ENCODE measurements around the gene CNKSR3.

GRCh38 chr6:154488802-154489437 is 21.6 kb downstream of the CNKSR3 start:
- no peak for TF ChIP-seq POLR2AphosphoS5 (IDR thresholded peaks at IDR 0.05)
- TF ChIP-seq, protein P1, sequence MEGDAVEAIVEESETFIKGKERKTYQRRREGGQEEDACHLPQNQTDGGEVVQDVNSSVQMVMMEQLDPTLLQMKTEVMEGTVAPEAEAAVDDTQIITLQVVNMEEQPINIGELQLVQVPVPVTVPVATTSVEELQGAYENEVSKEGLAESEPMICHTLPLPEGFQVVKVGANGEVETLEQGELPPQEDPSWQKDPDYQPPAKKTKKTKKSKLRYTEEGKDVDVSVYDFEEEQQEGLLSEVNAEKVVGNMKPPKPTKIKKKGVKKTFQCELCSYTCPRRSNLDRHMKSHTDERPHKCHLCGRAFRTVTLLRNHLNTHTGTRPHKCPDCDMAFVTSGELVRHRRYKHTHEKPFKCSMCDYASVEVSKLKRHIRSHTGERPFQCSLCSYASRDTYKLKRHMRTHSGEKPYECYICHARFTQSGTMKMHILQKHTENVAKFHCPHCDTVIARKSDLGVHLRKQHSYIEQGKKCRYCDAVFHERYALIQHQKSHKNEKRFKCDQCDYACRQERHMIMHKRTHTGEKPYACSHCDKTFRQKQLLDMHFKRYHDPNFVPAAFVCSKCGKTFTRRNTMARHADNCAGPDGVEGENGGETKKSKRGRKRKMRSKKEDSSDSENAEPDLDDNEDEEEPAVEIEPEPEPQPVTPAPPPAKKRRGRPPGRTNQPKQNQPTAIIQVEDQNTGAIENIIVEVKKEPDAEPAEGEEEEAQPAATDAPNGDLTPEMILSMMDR (IDR thresholded peaks at IDR 0.05; ENCODE audit: poor library complexity, severe bottlenecking): no peak

All from neural cell (in vitro differentiated cells).